ENCODE data around the gene DHX32.

The DHX32 gene

DNA sequence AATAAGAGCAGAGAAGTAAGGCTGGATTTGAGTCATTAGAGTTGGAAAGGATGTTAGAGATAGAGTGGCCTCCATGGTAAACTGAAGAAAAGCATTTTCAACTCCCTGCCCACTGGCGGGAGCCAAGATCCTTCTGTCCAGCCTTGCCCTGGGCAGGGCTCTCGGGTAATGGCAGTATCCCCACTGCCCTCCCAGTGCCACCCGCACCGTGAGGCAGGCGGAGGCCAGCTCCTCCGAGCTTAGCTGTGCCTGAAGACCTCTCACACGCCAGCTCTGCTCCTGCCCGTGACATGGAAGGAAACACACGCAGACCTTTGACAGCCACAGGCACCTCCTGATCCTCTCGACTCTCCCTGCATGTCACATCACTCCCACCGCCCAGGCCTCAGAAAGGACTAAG lies 35.5 kb downstream of the DHX32 start:
- H3K4me3 ChIP-seq (replicated peaks; ENCODE audit: low read depth, low read length), result no peak overlapping the region
- TF ChIP-seq, protein P1, sequence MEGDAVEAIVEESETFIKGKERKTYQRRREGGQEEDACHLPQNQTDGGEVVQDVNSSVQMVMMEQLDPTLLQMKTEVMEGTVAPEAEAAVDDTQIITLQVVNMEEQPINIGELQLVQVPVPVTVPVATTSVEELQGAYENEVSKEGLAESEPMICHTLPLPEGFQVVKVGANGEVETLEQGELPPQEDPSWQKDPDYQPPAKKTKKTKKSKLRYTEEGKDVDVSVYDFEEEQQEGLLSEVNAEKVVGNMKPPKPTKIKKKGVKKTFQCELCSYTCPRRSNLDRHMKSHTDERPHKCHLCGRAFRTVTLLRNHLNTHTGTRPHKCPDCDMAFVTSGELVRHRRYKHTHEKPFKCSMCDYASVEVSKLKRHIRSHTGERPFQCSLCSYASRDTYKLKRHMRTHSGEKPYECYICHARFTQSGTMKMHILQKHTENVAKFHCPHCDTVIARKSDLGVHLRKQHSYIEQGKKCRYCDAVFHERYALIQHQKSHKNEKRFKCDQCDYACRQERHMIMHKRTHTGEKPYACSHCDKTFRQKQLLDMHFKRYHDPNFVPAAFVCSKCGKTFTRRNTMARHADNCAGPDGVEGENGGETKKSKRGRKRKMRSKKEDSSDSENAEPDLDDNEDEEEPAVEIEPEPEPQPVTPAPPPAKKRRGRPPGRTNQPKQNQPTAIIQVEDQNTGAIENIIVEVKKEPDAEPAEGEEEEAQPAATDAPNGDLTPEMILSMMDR (IDR thresholded peaks at IDR 0.05; ENCODE audit: low read depth, low read length, missing control alignments), result no peak
- DNase-seq (ENCODE audit: extremely low read depth, low read depth), result no peak

DNA sequence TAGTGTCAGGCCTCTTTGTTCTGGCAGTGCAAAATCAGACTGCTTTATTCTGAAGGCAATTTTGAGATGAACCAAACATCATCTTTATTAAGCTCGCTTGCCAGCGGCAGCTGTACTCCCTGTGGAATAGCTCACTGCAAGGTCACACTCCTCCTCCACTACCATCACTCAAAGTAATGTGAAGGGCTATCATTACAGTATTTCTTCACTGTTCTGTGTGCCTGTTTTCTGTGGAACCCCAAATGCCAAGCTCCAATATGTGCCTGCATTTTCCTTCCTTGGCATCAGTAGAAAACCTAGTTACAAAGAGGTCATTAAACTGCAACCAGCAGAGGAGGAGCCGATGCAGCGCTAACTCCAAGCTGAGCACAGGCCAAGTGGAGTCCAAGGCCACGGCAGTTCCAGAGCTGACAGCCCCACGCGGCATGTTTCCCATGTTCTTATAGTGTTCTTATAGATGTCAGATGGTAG lies 36.3 kb downstream of the DHX32 start:
- no peak overlapping the region for H3K4me3 ChIP-seq (replicated peaks; ENCODE audit: low read depth, low read length)
- no peak for DNase-seq (ENCODE audit: extremely low read depth, low read depth)
- TF ChIP-seq, protein P1 (IDR thresholded peaks at IDR 0.05; ENCODE audit: low read depth, low read length, missing control alignments), result no peak

DNA sequence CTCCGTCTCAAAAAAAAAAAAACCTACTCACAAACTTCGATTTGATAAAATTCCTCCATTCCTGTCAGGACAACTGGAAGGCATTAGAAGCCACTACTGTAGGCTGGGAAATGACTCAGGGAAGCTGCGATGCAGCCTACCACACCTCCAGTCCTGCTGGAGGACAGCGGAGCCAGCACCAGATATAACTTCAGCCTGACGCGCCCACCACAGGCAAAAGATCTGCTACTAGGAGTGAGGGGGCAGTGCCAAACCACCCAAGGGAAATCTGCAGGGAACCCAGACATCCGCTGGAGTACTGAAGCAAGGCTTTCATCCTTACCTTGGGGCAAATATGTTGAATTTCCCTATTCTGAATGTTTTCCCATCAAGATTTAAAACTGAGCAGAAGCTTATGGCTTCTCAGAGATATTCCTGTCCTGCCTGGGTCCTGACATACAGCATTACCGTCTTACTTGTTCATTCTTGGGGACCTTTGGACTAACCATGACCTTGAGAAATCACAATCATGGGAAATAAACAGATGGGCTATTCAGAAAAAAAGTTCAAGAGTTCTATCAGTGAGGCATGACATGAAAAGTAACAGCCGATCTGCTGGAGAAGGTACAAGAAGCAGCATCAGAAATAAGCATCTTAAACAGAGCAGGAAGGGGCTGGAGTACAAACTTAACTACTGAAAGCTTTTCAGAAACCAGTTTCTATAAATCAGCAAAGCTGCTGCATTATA lies 37.3 kb downstream of the DHX32 start:
- DNase-seq (ENCODE audit: extremely low read depth, low read depth), result no peak
- TF ChIP-seq, protein P1 (IDR thresholded peaks at IDR 0.05; ENCODE audit: low read depth, low read length, missing control alignments), result no peak

DNA sequence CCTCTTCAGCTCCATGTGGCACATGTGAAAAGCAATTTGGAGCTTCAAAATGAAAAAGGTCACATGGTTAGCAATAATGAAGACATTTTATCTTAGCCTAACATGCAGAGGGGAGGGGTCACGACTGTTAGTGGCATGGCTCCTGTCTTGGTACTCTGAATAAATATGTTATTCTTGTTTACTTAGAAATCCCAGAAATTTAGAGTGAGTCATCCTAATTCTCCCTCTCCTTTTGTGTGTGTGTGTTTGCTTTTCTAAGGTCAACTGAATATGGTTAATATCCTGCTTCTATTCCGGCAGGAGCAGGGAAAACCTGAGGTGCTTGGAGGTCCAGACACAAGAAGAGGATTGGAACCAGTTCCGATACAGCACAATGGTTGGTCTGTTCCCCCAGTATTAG lies 40.1 kb downstream of the DHX32 start:
- H3K4me3 ChIP-seq (replicated peaks; ENCODE audit: low read depth, low read length), result no peak overlapping the region
- DNase-seq (ENCODE audit: extremely low read depth, low read depth), result peak; percentile 6
- TF ChIP-seq, protein P1 (IDR thresholded peaks at IDR 0.05; ENCODE audit: low read depth, low read length, missing control alignments), result no peak

More for the DNA sequence above, 37.3 kb downstream of the DHX32 start:
- no peak overlapping the region for H3K4me3 ChIP-seq (replicated peaks; ENCODE audit: low read depth, low read length)

DNA sequence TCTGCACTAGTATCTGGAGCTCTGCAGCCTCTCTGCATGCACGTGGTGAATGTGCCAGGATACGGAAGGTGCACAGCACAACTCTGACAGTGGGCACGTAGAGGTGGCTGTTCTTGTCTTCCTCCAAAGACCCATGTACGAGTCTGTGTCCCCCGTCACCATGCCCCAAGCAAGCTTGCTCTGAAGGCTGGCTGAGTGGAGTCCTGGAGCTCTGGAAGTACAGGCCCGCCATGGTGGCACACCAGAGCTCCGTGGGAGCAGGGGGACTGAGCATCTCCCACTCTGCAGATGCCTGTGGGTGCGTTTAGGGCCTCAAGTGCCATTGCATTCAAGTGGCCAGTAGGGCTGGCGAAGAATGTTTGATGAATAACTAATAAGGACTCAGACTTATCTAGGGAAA lies 40.7 kb downstream of the DHX32 start:
- TF ChIP-seq, protein P1 (IDR thresholded peaks at IDR 0.05; ENCODE audit: low read depth, low read length, missing control alignments), result no peak
- DNase-seq (ENCODE audit: extremely low read depth, low read depth), result no peak
- no peak overlapping the region for H3K4me3 ChIP-seq (replicated peaks; ENCODE audit: low read depth, low read length)

DNA sequence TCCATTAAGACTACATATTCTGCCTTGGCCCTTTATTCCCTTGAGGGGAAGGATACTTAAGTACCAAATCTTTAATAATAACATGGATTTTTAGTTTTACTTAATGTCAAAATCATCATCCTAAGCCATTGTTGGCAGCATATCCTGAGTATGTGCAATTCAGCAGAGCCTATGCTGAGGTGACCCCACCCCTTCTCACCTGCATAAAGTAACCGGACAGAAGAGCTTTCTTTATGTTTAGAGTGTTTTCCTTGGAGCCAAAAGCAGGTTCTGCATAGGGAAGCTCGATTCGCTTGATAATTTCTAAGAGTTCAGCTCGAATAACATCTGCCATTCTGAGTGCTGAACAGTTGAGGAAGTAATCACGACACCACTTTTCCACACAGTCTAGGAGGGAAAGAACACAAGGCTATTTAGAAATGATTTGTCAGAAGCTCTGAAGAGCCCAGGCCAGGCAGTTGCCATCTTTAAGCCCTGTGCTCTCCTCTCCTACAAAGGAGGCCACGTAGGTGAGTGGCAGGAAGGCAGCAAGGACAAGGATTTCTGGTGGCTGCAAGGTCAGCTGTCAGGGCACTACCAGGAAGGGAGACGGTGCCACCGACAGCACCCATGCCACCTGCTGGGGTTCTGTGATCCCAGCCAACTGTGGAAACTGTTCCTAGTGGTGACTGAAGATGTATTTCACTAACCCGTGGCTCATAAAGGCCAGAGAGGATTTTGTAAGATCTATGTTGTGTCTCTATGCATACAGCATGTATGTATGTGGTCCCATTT lies 42.1 kb downstream of the DHX32 start:
- DNase-seq (ENCODE audit: extremely low read depth, low read depth), result no peak
- H3K4me3 ChIP-seq (replicated peaks; ENCODE audit: low read depth, low read length), result no peak overlapping the region
- TF ChIP-seq, protein P1 (IDR thresholded peaks at IDR 0.05; ENCODE audit: low read depth, low read length, missing control alignments), result no peak

Data from HFF-Myc (cell line).